T-helper 17 cell (primary cell): ENCODE data around the gene GET4. TPM values are rescaled to one million over a fixed set of nuclear protein-coding genes. Genes with fewer than 3 reads are reported as not detected.
"Not testable (repeated sequence)": the region's sequence is repeated elsewhere in the genome, so short reads cannot be mapped to it uniquely, and the experiment has no call there.

Experiments
- ATAC-seq: fragments of 150-1000 bp; cut with Tn5 transposase; 2 replicates; pipeline ENCODE4 v1.10.0; 2021; ENCODE audit warnings: mild to moderate bottlenecking, moderate library complexity
- DNase-seq, 3 donors: peaks; one replicate each; pipeline versions ENCODE4 v3.0.0 to v3.0.0-alpha.2; 2020 to 2021
- H3K9me3 ChIP-seq: one replicate; pipeline ENCODE4 v1.7.0; 2013; ENCODE audit warnings: low read length, mild to moderate bottlenecking; ENCODE audit not compliant: control insufficient read depth, poor library complexity, severe bottlenecking
- H3K27ac Mint-ChIP-seq: one replicate; pipeline ENCODE4 v1.8.0; 2022; ENCODE audit warnings: mild to moderate bottlenecking, moderate library complexity, mixed read lengths
- H3K27me3 Mint-ChIP-seq: one replicate; pipeline ENCODE4 v1.8.0; 2022; ENCODE audit warnings: mixed read lengths
- H3K36me3 Mint-ChIP-seq: one replicate; pipeline ENCODE4 v1.8.0; 2022; ENCODE audit warnings: low read depth, mixed read lengths
- H3K4me1 Mint-ChIP-seq: one replicate; pipeline ENCODE4 v1.8.0; 2022; ENCODE audit warnings: mild to moderate bottlenecking, mixed read lengths
- H3K4me3 Mint-ChIP-seq: one replicate; pipeline ENCODE4 v1.8.0; 2022; ENCODE audit warnings: mild to moderate bottlenecking, moderate library complexity, mixed read lengths
- total RNA-seq, 4 donors: library from RNA in 2 of 4; stranded (reverse) in 2 of 4; gene quantifications; one replicate each; pipeline ENCODE4 v1.2.3 and lab custom pipeline; 2022 to 2026

Gene GET4
- total RNA-seq, 2 donors from 2014 or later: 58.5 to 81.0 TPM

- peaks cover 21% of the 10 kb centered on the region for H3K4me1 Mint-ChIP-seq
- DNase-seq: no peak
- ATAC-seq: no peak
- H3K36me3 Mint-ChIP-seq: no peaks in the 10 kb centered on the region
- no peak overlapping the region for H3K4me3 Mint-ChIP-seq
- H3K9me3 ChIP-seq: no peaks in the 10 kb centered on the region
- no peaks in the 10 kb centered on the region for H3K27me3 Mint-ChIP-seq
- H3K27ac Mint-ChIP-seq: peak overlapping the region; percentile 84
These were observed 39.4 kb upstream of the GET4 start for GRCh38 chr7:837001-837400.

DNA sequence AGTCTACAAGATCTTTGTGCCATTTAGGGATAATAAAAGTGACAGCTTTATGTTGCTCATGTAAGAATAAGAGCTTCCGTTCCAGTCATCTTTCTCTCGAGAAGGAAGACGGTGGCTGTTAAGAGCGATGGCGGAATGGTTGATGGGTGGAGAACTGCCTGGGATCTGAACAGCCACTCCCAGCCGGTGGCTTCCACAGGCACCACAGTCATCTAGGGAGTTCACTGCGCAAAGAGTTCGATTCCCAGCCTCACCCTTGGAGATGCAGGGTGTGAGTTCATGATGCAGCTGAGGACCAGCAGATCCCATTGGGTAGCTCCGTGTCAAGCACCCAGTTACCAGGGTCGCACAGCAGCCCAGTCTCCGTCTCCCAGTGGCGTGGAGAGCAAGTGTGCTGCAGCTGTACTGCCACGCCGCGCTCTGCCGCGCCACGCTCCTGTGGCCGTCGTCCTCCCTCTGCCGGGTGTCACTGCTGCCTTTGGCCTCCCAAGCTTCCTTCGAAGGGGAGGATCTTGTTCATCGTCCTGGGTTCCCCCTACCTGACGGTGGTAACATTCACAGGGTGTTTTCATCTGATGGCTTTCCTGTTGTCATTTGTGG is 36.3 kb upstream of the GET4 start:
- DNase-seq: no peak
- H3K27me3 Mint-ChIP-seq: no peaks in the 10 kb centered on the region
- H3K9me3 ChIP-seq: no peaks in the 10 kb centered on the region
- no peak for ATAC-seq
- H3K27ac Mint-ChIP-seq: no peak overlapping the region
- peaks cover 13% of the 10 kb centered on the region for H3K4me1 Mint-ChIP-seq
- no peak overlapping the region for H3K4me3 Mint-ChIP-seq
- no peaks in the 10 kb centered on the region for H3K36me3 Mint-ChIP-seq

GRCh38 chr7:841943-842342 is 34.4 kb upstream of the GET4 start:
- peak overlapping the region; percentile 37 for H3K27ac Mint-ChIP-seq
- H3K27me3 Mint-ChIP-seq: no peaks in the 10 kb centered on the region
- H3K4me3 Mint-ChIP-seq: no peak overlapping the region
- ATAC-seq (no peak), DNase-seq (no peak)
- no peaks in the 10 kb centered on the region for H3K36me3 Mint-ChIP-seq
- H3K9me3 ChIP-seq: no peaks in the 10 kb centered on the region
- peaks cover 5% of the 10 kb centered on the region for H3K4me1 Mint-ChIP-seq

DNA sequence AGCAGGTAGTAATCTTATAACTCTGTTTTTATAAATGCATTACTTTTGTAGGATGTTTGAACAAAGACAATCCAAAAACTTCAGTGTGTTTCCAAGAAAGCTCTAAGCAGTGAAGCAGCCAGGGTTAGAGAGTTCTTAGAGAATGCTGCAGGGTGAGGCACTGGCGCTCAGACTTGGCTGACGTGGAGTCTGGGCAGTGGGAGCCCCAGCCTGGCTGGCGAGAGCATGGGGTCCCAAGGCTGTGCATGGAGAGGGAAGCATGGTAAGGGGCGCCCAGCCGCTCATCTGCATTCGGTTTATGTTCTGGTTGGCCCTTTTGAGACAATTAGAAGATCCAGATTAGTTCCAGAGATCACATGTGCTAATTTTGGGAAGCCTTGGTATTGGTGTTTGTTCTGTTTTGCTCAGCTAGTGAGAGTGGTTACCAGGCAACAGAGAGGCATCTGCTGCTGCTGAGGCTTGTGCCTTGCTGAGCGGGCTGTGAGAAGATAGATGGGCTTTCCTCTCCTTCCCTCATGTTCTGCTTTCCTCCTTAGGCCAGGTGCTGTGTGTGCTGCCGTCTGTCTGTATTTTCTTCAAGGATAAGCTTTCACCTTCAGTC is 33.8 kb upstream of the GET4 start:
- no peak for ATAC-seq
- H3K4me1 Mint-ChIP-seq: peaks cover 2% of the 10 kb centered on the region
- peak overlapping the region; percentile 51 for H3K27ac Mint-ChIP-seq
- no peak for DNase-seq
- no peak overlapping the region for H3K4me3 Mint-ChIP-seq
- no peaks in the 10 kb centered on the region for H3K36me3 Mint-ChIP-seq
- H3K9me3 ChIP-seq: no peaks in the 10 kb centered on the region
- no peaks in the 10 kb centered on the region for H3K27me3 Mint-ChIP-seq

DNA sequence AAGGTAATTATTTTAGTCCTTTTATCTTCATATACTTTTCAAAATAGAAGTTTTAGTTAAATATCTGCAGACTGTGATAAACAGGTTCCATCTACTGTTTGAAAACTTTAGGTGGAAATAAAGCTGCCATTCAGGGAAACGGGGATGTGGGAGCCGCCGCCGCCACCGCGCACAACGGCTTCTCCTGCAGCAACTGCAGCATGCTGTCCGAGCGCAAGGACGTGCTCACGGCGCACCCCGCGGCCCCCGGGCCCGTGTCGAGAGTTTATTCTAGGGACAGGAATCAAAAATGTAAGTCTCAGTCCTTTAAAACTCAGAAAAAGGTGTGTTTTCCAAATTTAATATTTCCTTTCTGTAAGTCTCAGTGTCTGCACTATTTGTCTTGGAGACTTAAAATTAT is 33.1 kb upstream of the GET4 start:
- H3K9me3 ChIP-seq: no peaks in the 10 kb centered on the region
- DNase-seq (no peak), ATAC-seq (no peak)
- H3K4me3 Mint-ChIP-seq: no peak overlapping the region
- peaks cover 3% of the 10 kb centered on the region for H3K4me1 Mint-ChIP-seq
- no peaks in the 10 kb centered on the region for H3K27me3 Mint-ChIP-seq
- H3K27ac Mint-ChIP-seq: peak overlapping the region; percentile 51
- H3K36me3 Mint-ChIP-seq: no peaks in the 10 kb centered on the region

- H3K4me3 Mint-ChIP-seq: no peak overlapping the region
- no peaks in the 10 kb centered on the region for H3K36me3 Mint-ChIP-seq
- DNase-seq: no peak
- H3K4me1 Mint-ChIP-seq: peaks cover 3% of the 10 kb centered on the region
- no peaks in the 10 kb centered on the region for H3K27me3 Mint-ChIP-seq
- no peak for ATAC-seq
- no peaks in the 10 kb centered on the region for H3K9me3 ChIP-seq
- H3K27ac Mint-ChIP-seq: peak overlapping the region; percentile 14
These were observed 32.3 kb upstream of the GET4 start for GRCh38 chr7:844043-844442.

DNA sequence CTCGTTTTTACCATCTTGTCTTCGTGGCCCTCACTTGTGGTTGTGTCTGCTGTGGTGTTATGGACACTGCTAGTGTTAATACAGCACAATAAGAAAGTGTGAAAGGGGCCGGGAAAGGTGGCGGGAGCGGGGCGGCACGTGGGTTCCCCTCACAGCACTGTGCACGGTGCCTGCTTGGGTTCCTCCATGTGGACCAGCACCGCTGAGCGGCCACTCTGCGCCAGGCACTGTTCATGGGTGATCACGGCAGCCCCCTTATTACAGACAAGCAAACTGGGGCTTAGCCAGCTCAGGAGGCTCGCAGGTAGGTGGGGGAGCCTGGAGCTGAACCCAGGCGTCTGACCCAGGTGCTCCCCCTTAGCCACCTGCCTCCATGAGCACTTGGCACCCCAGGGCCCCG is 31.8 kb upstream of the GET4 start:
- no peaks in the 10 kb centered on the region for H3K36me3 Mint-ChIP-seq
- ATAC-seq (no peak), DNase-seq (no peak)

GRCh38 chr7:845091-845490 is 31.3 kb upstream of the GET4 start:
- Mint-ChIP-seq H3K36me3 (no peaks in the 10 kb centered on the region), H3K27me3 (no peaks in the 10 kb centered on the region), H3K4me3 (no peak overlapping the region), H3K4me1 (peaks cover 3% of the 10 kb centered on the region), H3K27ac (peak overlapping the region; percentile 14)
- H3K9me3 ChIP-seq: no peaks in the 10 kb centered on the region
- no peak for ATAC-seq
- DNase-seq: no peak

More for the DNA sequence above, 31.8 kb upstream of the GET4 start:
- Mint-ChIP-seq H3K27ac (peak overlapping the region; percentile 14), H3K4me3 (no peak overlapping the region), H3K27me3 (no peaks in the 10 kb centered on the region), H3K4me1 (peaks cover 3% of the 10 kb centered on the region)
- no peaks in the 10 kb centered on the region for H3K9me3 ChIP-seq

DNA sequence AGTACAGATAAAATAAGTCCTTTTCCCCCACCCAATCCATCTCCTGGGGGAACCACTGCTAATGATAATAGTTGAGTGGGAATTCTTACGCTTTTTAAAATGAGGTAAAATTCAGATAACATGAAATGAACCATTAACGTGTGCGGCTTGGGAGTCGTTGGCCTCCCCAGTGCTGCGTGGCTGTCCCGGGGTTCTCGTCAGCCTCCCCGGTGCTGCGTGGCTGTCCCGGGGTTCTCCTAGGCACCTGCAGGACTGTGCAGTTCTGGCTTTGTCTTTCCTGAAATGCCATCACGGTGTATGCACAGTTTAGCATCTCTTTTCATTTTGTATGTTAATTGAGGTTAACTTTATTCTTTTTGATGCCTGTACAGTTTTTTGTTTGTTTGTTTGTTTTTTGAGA is 30.6 kb upstream of the GET4 start:
- DNase-seq: no peak
- H3K9me3 ChIP-seq: no peaks in the 10 kb centered on the region
- H3K4me1 Mint-ChIP-seq: peaks cover 3% of the 10 kb centered on the region
- no peaks in the 10 kb centered on the region for H3K27me3 Mint-ChIP-seq
- H3K27ac Mint-ChIP-seq: peak overlapping the region; percentile 14
- ATAC-seq: no peak
- H3K4me3 Mint-ChIP-seq: no peak overlapping the region
- no peaks in the 10 kb centered on the region for H3K36me3 Mint-ChIP-seq

- H3K36me3 Mint-ChIP-seq, H3K27me3 Mint-ChIP-seq, DNase-seq, H3K9me3 ChIP-seq, H3K4me1 Mint-ChIP-seq, H3K27ac Mint-ChIP-seq, ATAC-seq, H3K4me3 Mint-ChIP-seq: not testable (repeated sequence)
These were observed 29.2 kb upstream of the GET4 start for GRCh38 chr7:846958-847650.

GRCh38 chr7:847728-848127 is 28.6 kb upstream of the GET4 start:
- H3K4me1 Mint-ChIP-seq, H3K27ac Mint-ChIP-seq, H3K4me3 Mint-ChIP-seq, H3K27me3 Mint-ChIP-seq, H3K9me3 ChIP-seq, H3K36me3 Mint-ChIP-seq, DNase-seq, ATAC-seq: not testable (repeated sequence)

- DNase-seq (no peak), ATAC-seq (no peak)
- Mint-ChIP-seq H3K36me3 (peaks cover 2% of the 10 kb centered on the region), H3K27me3 (no peaks in the 10 kb centered on the region), H3K4me1 (peaks cover 3% of the 10 kb centered on the region), H3K27ac (no peak overlapping the region), H3K4me3 (no peak overlapping the region)
- H3K9me3 ChIP-seq: no peaks in the 10 kb centered on the region
These were observed 27.2 kb upstream of the GET4 start for GRCh38 chr7:849145-849544.

GRCh38 chr7:849781-850180 is 26.6 kb upstream of the GET4 start:
- ATAC-seq: no peak
- H3K4me3 Mint-ChIP-seq: no peak overlapping the region
- H3K9me3 ChIP-seq: no peaks in the 10 kb centered on the region
- no peak overlapping the region for H3K27ac Mint-ChIP-seq
- H3K27me3 Mint-ChIP-seq: no peaks in the 10 kb centered on the region
- H3K4me1 Mint-ChIP-seq: peaks cover 3% of the 10 kb centered on the region
- no peak for DNase-seq
- peaks cover 2% of the 10 kb centered on the region for H3K36me3 Mint-ChIP-seq

DNA sequence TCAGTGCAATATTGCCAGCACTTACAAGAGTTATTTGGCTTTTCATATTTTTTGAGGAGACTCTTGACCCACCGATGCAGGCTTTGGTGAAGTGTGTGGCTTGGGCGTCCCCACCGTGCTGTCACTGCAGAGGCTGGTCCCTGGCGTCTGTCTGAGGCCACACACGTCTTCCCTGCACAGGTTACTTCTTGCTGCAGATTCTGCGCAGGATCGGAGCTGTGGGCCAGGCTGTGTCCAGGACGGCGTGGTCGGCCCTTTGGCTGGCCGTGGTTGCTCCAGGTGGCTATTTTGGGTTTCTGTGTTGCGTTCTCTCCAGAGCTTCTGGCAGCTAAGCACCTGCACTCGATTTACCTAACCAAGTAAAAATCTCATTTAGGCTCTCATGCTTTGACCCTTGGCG is 25.1 kb upstream of the GET4 start:
- Mint-ChIP-seq H3K4me1 (peaks cover 4% of the 10 kb centered on the region), H3K36me3 (peaks cover 2% of the 10 kb centered on the region), H3K27me3 (no peaks in the 10 kb centered on the region), H3K4me3 (no peak overlapping the region), H3K27ac (no peak overlapping the region)
- DNase-seq (no peak), ATAC-seq (no peak)
- no peaks in the 10 kb centered on the region for H3K9me3 ChIP-seq
